Mesendoderm (in vitro differentiated cells): ENCODE results near the gene VSIR.
A peak's percentile ranks its signal among the peaks of the same experiment; 100 is the strongest.

ENCODE experiments used
- DNase-seq: peaks from one replicate; pipeline ENCODE4 v3.0.0; 2013
- H2AK5ac ChIP-seq: 2 replicates; pipeline ENCODE4 v1.6.1; 2013; ENCODE audit warnings: low read length, inconsistent platforms
- H2BK120ac ChIP-seq: 2 replicates; pipeline ENCODE4 v1.6.1; 2013; ENCODE audit warnings: low read depth, mild to moderate bottlenecking, low read length, moderate library complexity, mixed read lengths
- H2BK15ac ChIP-seq: replicated peaks from 2 replicates; pipeline ENCODE4 v1.6.1; 2013; ENCODE audit warnings: low read depth, mild to moderate bottlenecking, moderate library complexity
- H2BK5ac ChIP-seq: 2 replicates; pipeline ENCODE4 v1.6.1; 2013; ENCODE audit warnings: low read length, inconsistent platforms
- H3K18ac ChIP-seq: 2 replicates; pipeline ENCODE4 v1.6.1; 2013; ENCODE audit warnings: mild to moderate bottlenecking, low read length, mixed read lengths
- H3K23ac ChIP-seq: one replicate; pipeline ENCODE4 v1.6.1; 2013; ENCODE audit warnings: low read length
- H3K27ac ChIP-seq: 2 replicates; pipeline ENCODE4 v1.5.1; 2013; ENCODE audit warnings: low read depth, mild to moderate bottlenecking, inconsistent platforms, low read length, moderate library complexity
- H3K27me3 ChIP-seq: 2 replicates; pipeline ENCODE4 v1.6.1; 2013; ENCODE audit warnings: low read length, control low read depth, mild to moderate bottlenecking, inconsistent platforms; ENCODE audit not compliant: insufficient read depth, poor library complexity
- H3K36me3 ChIP-seq: 2 replicates; pipeline ENCODE4 v1.6.1; 2013; ENCODE audit warnings: low read length, inconsistent platforms; ENCODE audit not compliant: control insufficient read depth, insufficient read depth
- H3K4ac ChIP-seq: one replicate; pipeline ENCODE4 v1.6.1; 2013; ENCODE audit warnings: low read depth, mild to moderate bottlenecking, low read length, moderate library complexity
- H3K4me1 ChIP-seq: 2 replicates; pipeline ENCODE4 v1.6.1; 2013; ENCODE audit warnings: low read depth, low read length, inconsistent platforms; ENCODE audit not compliant: control insufficient read depth
- H3K4me2 ChIP-seq: 2 replicates; pipeline ENCODE4 v1.6.1; 2013; ENCODE audit warnings: low read length
- H3K4me3 ChIP-seq: 2 replicates; pipeline ENCODE4 v1.5.1; 2013; ENCODE audit warnings: mild to moderate bottlenecking, low read length
- H3K56ac ChIP-seq: one replicate; pipeline ENCODE4 v1.6.1; 2013; ENCODE audit warnings: low read length
- H3K79me1 ChIP-seq: 2 replicates; pipeline ENCODE4 v1.6.1; 2013; ENCODE audit warnings: low read length, inconsistent platforms
- H3K79me2 ChIP-seq: 2 replicates; pipeline ENCODE4 v1.6.1; 2013; ENCODE audit warnings: mild to moderate bottlenecking, low read length; ENCODE audit not compliant: control insufficient read depth, insufficient read depth
- H3K9ac ChIP-seq: 2 replicates; pipeline ENCODE4 v1.6.1; 2013; ENCODE audit warnings: low read length, inconsistent platforms
- H4K5ac ChIP-seq: one replicate; pipeline ENCODE4 v1.6.1; 2013; ENCODE audit warnings: low read length
- H4K8ac ChIP-seq: one replicate; pipeline ENCODE4 v1.6.1; 2013; ENCODE audit warnings: low read depth, mild to moderate bottlenecking, control low read depth, low read length, moderate library complexity
- WGBS: extraction: QIAGEN DNeasy Blood & Tissue Kit; methylation state at CpG from one replicate; pipeline ENCODE4 v1.1.7; 2013; ENCODE audit warnings: low lambda C conversion rate, missing lambda C conversion rate; ENCODE audit not compliant: insufficient coverage; ENCODE audit errors: extremely low coverage; 5-methylcytosine and 5-hydroxymethylcytosine counted together

VSIR gene

GRCh38 chr10:71710519-71710918, 62.8 kb downstream of the VSIR start:
- Histone ChIP-seq H3K18ac (no peak overlapping the region), H3K79me2 (no peaks in the 10 kb centered on the region), H3K4ac (no peak overlapping the region), H3K4me3 (no peak overlapping the region), H3K36me3 (no peaks in the 10 kb centered on the region), H2BK15ac (no peak overlapping the region), H2BK5ac (no peak overlapping the region), H3K27me3 (no peaks in the 10 kb centered on the region), H3K4me2 (no peak overlapping the region), H3K23ac (no peak overlapping the region), H3K4me1 (no peaks in the 10 kb centered on the region), H3K56ac (no peak overlapping the region), H4K8ac (no peak overlapping the region), H3K27ac (no peak overlapping the region), H2BK120ac (no peak overlapping the region), H4K5ac (no peak overlapping the region), H3K79me1 (no peaks in the 10 kb centered on the region), H2AK5ac (no peak overlapping the region), H3K9ac (no peak overlapping the region)
- no CpG with 5 or more reads among the region's 2 CpGs for WGBS
- no peak for DNase-seq

GRCh38 chr10:71708897-71709882, 64.1 kb downstream of the VSIR start:
- no peak for DNase-seq
- no CpG with 5 or more reads among the region's 28 CpGs for WGBS
- H3K18ac ChIP-seq: no peak overlapping the region
- H3K27ac ChIP-seq: no peak overlapping the region
- no peaks in the 10 kb centered on the region for H3K36me3 ChIP-seq
- no peak overlapping the region for H3K4me2 ChIP-seq
- no peak overlapping the region for H4K8ac ChIP-seq
- H3K79me1 ChIP-seq: no peaks in the 10 kb centered on the region
- H3K4me3 ChIP-seq: no peak overlapping the region
- H4K5ac ChIP-seq: no peak overlapping the region
- no peak overlapping the region for H2AK5ac ChIP-seq
- H3K4ac ChIP-seq: no peak overlapping the region
- no peak overlapping the region for H3K56ac ChIP-seq
- H3K27me3 ChIP-seq: no peaks in the 10 kb centered on the region
- no peaks in the 10 kb centered on the region for H3K79me2 ChIP-seq
- no peaks in the 10 kb centered on the region for H3K4me1 ChIP-seq
- no peak overlapping the region for H2BK5ac ChIP-seq
- no peak overlapping the region for H3K23ac ChIP-seq
- no peak overlapping the region for H3K9ac ChIP-seq
- no peak overlapping the region for H2BK15ac ChIP-seq
- no peak overlapping the region for H2BK120ac ChIP-seq

GRCh38 chr10:71708301-71708703, 65.0 kb downstream of the VSIR start:
- Histone ChIP-seq H3K36me3 (no peaks in the 10 kb centered on the region), H3K4me3 (no peak overlapping the region), H3K4me1 (no peaks in the 10 kb centered on the region), H3K23ac (no peak overlapping the region), H3K79me1 (no peaks in the 10 kb centered on the region), H3K79me2 (no peaks in the 10 kb centered on the region), H2BK5ac (no peak overlapping the region), H3K18ac (no peak overlapping the region), H3K9ac (no peak overlapping the region), H3K27ac (no peak overlapping the region), H3K4me2 (peak overlapping the region; percentile 11), H3K27me3 (no peaks in the 10 kb centered on the region), H4K5ac (no peak overlapping the region), H2BK120ac (no peak overlapping the region), H2BK15ac (no peak overlapping the region), H3K56ac (no peak overlapping the region), H4K8ac (no peak overlapping the region), H3K4ac (no peak overlapping the region), H2AK5ac (no peak overlapping the region)
- DNase-seq: peak; percentile 69
- no CpG with 5 or more reads among the region's 10 CpGs for WGBS

GRCh38 chr10:71707240-71707789, 66.0 kb downstream of the VSIR start:
- Histone ChIP-seq H3K4me1 (no peaks in the 10 kb centered on the region), H2BK120ac (no peak overlapping the region), H3K56ac (no peak overlapping the region), H3K4ac (no peak overlapping the region), H3K79me1 (no peaks in the 10 kb centered on the region), H4K8ac (no peak overlapping the region), H3K4me2 (no peak overlapping the region), H2AK5ac (no peak overlapping the region), H3K9ac (no peak overlapping the region), H4K5ac (no peak overlapping the region), H3K36me3 (no peaks in the 10 kb centered on the region), H2BK15ac (no peak overlapping the region), H3K18ac (no peak overlapping the region), H3K23ac (no peak overlapping the region), H3K79me2 (no peaks in the 10 kb centered on the region), H3K27ac (no peak overlapping the region), H2BK5ac (no peak overlapping the region), H3K4me3 (no peak overlapping the region), H3K27me3 (no peaks in the 10 kb centered on the region)
- WGBS: no CpG with 5 or more reads among the region's 5 CpGs
- no peak for DNase-seq

- no peaks in the 10 kb centered on the region for H3K27me3 ChIP-seq
Observed at GRCh38 chr10:71706216-71707121, 66.9 kb downstream of the VSIR start.

More at GRCh38 chr10:71706216-71707121, 66.9 kb downstream of the VSIR start:
- no peak overlapping the region for H3K18ac ChIP-seq
- H3K4ac ChIP-seq: no peak overlapping the region
- H3K4me3 ChIP-seq: no peak overlapping the region
- H2BK120ac ChIP-seq: no peak overlapping the region
- WGBS: no CpG with 5 or more reads among the region's 35 CpGs
- H3K79me2 ChIP-seq: no peaks in the 10 kb centered on the region
- H2AK5ac ChIP-seq: no peak overlapping the region
- no peak overlapping the region for H3K27ac ChIP-seq
- no peak overlapping the region for H3K4me2 ChIP-seq
- no peak overlapping the region for H2BK15ac ChIP-seq
- H4K8ac ChIP-seq: no peak overlapping the region
- H3K79me1 ChIP-seq: no peaks in the 10 kb centered on the region
- H3K36me3 ChIP-seq: no peaks in the 10 kb centered on the region
- no peak overlapping the region for H3K23ac ChIP-seq
- H4K5ac ChIP-seq: no peak overlapping the region
- DNase-seq: no peak
- H3K9ac ChIP-seq: no peak overlapping the region
- no peak overlapping the region for H3K56ac ChIP-seq
- no peak overlapping the region for H2BK5ac ChIP-seq
- H3K4me1 ChIP-seq: no peaks in the 10 kb centered on the region
